Nephron progenitor cell (in vitro differentiated cells): ENCODE data around the gene ABR.
A peak's percentile ranks its signal among the peaks of the same experiment; 100 is the strongest.
"Not testable (repeated sequence)": the region's sequence is repeated elsewhere in the genome, so short reads cannot be mapped to it uniquely, and the experiment has no call there.

Experiments used
- DNase-seq: peaks from one replicate; pipeline ENCODE4 v3.0.0; 2021
- H3K27ac Mint-ChIP-seq: 2 replicates; pipeline ENCODE4 v1.8.0; 2021; ENCODE audit warnings: mild to moderate bottlenecking, moderate library complexity, mixed read lengths
- H3K27me3 Mint-ChIP-seq: 2 replicates; pipeline ENCODE4 v1.8.0; 2021; ENCODE audit warnings: mild to moderate bottlenecking, low read depth, mixed read lengths; ENCODE audit not compliant: poor library complexity
- H3K36me3 Mint-ChIP-seq: 2 replicates; pipeline ENCODE4 v1.8.0; 2021; ENCODE audit warnings: low read depth, mixed read lengths
- H3K4me1 Mint-ChIP-seq: 2 replicates; pipeline ENCODE4 v1.8.0; 2021; ENCODE audit warnings: mixed read lengths
- H3K4me3 Mint-ChIP-seq: 2 replicates; pipeline ENCODE4 v1.8.0; 2021; ENCODE audit warnings: mild to moderate bottlenecking, moderate library complexity, mixed read lengths
- H3K9me3 Mint-ChIP-seq: 2 replicates; pipeline ENCODE4 v1.8.0; 2021; ENCODE audit warnings: mild to moderate bottlenecking, moderate library complexity, mixed read lengths
- TF ChIP-seq, protein P1 (sequence below): fragments of 200-600 bp; sonication (generic); IDR thresholded peaks from 2 replicates; pipeline ENCODE4 v1.5.0; 2021; ENCODE audit warnings: antibody characterized with exemption

ABR gene

DNA sequence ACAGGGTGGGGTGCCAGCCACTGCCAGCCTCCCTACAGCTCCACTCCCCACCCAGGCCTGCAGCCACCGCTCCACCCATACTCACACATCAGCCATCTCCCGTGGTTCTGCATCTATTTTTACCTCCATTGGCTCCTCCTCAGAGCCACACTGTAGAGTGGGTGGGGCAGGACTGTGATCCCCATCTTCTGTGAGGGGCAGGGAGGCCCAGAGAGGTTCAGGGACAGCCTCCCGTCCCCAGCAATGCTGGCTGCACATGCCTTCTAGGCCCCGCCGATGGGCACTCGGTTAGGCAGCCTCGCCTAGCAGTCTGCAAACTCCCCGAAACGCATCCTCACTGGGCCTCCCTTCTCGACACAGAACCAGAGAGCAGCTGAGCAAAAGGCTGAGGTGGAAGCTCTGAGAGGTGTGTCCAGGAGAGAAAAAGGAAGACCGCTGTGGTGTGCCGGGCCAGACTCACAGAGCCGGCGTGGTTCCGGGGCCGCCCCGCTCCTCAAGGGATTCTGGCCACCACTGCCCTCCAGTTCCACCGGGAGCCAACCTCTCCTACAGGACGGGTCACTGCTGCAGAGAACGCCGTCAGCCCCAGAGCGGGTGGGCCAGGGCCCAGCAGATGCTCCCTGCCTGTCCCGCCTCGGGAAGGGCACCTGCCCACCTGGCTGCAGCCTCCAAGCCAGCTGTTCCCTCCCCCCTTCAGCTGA, 71.9 kb downstream of the ABR start:
- DNase-seq, result no peak
- Mint-ChIP-seq H3K4me3 (peak overlapping the region; percentile 71), H3K36me3 (peaks cover 16% of the 10 kb centered on the region), H3K9me3 (no peaks in the 10 kb centered on the region), H3K27me3 (peaks cover 9% of the 10 kb centered on the region), H3K4me1 (peaks cover 54% of the 10 kb centered on the region), H3K27ac (peak overlapping the region; percentile 38)
- TF ChIP-seq, protein P1, sequence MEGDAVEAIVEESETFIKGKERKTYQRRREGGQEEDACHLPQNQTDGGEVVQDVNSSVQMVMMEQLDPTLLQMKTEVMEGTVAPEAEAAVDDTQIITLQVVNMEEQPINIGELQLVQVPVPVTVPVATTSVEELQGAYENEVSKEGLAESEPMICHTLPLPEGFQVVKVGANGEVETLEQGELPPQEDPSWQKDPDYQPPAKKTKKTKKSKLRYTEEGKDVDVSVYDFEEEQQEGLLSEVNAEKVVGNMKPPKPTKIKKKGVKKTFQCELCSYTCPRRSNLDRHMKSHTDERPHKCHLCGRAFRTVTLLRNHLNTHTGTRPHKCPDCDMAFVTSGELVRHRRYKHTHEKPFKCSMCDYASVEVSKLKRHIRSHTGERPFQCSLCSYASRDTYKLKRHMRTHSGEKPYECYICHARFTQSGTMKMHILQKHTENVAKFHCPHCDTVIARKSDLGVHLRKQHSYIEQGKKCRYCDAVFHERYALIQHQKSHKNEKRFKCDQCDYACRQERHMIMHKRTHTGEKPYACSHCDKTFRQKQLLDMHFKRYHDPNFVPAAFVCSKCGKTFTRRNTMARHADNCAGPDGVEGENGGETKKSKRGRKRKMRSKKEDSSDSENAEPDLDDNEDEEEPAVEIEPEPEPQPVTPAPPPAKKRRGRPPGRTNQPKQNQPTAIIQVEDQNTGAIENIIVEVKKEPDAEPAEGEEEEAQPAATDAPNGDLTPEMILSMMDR, result no peak

DNA sequence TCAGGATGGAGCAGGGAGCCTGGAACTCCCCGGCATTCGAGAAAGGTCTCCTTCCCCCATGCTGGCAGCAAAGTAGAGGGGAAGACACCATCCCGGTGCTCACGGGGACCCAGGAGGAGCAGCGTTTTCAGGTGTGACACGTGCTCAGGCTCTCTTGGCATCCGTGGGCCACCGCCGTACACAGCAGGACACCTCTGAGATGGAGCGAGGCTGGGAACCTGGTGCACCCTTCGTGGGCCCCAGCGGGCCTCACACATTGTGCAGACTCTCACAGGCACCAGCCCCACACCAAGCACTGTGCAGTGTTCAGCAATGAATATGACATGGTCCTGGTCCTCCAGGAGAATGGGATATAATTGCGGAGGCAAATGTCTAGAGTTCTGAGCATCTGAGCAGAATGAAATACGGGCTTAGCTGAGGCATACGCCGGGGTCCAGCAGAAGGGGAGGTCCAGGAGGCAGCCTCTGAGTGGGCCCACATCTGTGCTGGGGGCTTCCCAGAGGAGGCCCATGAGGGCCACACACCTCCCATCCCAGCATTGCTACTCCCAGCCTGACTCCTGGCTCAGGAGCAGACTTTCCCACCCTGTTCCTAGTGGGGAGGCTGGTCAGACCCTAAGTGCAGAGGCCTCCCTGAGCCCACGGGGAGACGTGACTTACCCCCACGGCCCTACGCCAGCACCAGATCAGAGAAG, 72.6 kb downstream of the ABR start:
- Mint-ChIP-seq H3K9me3 (peaks cover 1% of the 10 kb centered on the region), H3K36me3 (peaks cover 23% of the 10 kb centered on the region), H3K27me3 (peaks cover 9% of the 10 kb centered on the region), H3K4me3 (peak overlapping the region; percentile 25), H3K27ac (no peak overlapping the region), H3K4me1 (peaks cover 53% of the 10 kb centered on the region)
- no peak for DNase-seq
- TF ChIP-seq, protein P1, result no peak

DNA sequence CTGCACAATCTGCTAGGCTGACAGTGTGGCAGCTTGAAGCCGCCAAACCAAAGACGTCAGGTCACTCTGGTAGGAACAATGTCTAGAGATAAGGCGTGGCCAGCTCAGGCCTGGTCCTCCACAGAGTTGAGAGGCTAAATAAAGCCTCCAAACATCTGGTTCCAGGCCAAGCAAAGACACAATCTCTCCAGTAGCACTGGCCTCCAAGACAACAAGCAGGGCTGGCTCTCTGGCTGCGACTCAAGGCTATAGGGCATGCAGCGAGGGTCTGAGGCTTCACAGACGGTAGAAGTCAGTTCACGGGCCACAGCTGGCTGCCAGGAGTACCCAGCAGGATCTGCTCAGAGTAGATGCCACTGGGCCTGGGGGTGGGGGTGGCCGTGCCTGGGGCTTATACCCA, 75.6 kb downstream of the ABR start:
- TF ChIP-seq, protein P1, result no peak
- H3K27ac Mint-ChIP-seq, result no peak overlapping the region
- no peak overlapping the region for H3K4me3 Mint-ChIP-seq
- peaks cover 38% of the 10 kb centered on the region for H3K36me3 Mint-ChIP-seq
- H3K4me1 Mint-ChIP-seq, result peaks cover 27% of the 10 kb centered on the region
- H3K9me3 Mint-ChIP-seq, result peaks cover 5% of the 10 kb centered on the region
- DNase-seq, result no peak
- H3K27me3 Mint-ChIP-seq, result peaks cover 13% of the 10 kb centered on the region

DNA sequence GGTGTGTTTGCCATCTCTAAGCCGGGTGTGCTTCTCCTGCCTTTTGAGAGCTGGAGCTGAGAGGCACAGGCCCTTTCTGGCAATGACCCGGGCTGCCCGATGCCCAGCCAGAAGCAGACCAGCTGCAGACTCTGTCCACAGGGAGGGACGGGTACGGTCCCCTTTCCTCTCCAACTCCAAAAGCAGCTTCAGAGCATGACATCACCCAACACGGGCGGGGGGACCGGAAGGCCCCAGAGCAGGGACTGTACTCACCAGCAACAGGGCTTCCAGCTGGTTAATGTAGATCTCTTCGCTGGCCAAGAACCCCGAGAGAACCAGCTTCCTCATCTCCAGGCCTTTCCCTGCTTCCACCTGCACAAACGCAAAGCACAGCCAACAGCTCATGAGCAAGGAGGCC, 79.4 kb downstream of the ABR start:
- Mint-ChIP-seq H3K27me3 (peaks cover 9% of the 10 kb centered on the region), H3K36me3 (peaks cover 49% of the 10 kb centered on the region), H3K4me1 (peaks cover 13% of the 10 kb centered on the region), H3K9me3 (peaks cover 5% of the 10 kb centered on the region), H3K27ac (peak overlapping the region; percentile 72), H3K4me3 (no peak overlapping the region)
- no peak for DNase-seq
- TF ChIP-seq, protein P1, result no peak

DNA sequence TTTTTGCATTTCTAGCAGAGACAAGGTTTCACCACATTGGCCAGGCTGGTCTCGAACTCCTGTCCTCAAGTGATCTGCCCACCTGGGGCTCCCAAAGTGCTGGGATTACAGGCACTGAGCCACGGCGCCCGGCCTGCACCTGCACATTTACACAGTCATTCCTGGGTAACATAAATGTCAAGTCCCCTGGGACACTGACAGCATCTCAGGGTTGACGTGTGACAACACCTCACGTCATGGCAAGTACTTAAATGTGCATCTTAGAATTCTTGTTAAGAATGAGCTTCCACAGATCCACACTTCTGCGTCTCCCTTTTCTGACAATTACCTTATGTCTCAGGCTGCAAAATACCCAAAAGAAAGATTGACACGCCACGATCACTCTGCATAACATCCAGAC, 80.5 kb downstream of the ABR start:
- Mint-ChIP-seq H3K27ac (no peak overlapping the region), H3K9me3 (peaks cover 5% of the 10 kb centered on the region), H3K27me3 (peaks cover 9% of the 10 kb centered on the region), H3K4me3 (no peak overlapping the region), H3K4me1 (peaks cover 13% of the 10 kb centered on the region), H3K36me3 (peaks cover 57% of the 10 kb centered on the region)
- TF ChIP-seq, protein P1, result no peak
- DNase-seq, result no peak

DNA sequence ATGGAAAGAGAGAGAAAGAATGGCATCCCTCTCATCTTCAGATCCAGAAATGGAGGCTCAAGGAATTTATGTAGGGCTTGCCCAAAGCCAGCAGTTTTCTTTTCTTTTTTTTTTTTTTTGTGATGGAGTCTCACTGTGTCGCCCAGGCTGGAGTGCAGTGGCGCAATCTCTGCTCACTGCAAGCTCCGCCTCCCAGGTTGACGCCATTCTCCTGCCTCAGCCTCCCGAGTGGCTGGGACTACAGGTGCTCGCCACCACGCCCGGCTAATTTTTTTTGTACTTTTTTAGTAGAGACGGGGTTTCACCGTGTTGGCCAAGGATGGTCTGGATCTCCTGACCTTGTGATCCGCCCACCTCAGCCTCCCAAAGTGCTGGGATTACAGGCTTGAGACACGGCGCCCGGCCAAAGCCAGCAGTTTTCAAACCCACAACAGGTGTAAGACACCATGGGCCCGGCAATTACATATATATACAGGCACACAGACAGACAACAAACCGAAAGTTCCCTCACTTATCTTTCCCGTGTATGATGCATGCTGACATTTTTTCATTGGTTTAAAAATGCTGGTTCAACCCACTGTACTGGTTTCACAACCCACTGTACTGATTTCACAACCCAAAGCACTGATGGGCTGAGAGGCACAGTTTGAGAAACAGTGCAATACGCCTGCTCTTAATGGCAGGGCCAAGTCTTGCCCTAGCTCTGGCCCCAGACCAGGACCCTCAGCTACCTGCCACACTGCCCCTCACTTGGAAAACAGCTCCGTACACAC, 81.6 kb downstream of the ABR start:
- H3K4me3 Mint-ChIP-seq, H3K9me3 Mint-ChIP-seq, H3K27ac Mint-ChIP-seq, H3K27me3 Mint-ChIP-seq, DNase-seq: not testable (repeated sequence)
- peaks cover 18% of the 10 kb centered on the region for H3K4me1 Mint-ChIP-seq
- H3K36me3 Mint-ChIP-seq, result peaks cover 55% of the 10 kb centered on the region
